ENCODE results near the gene MAU2. TPM values are rescaled to one million over a fixed set of nuclear protein-coding genes. Genes with fewer than 3 reads are reported as not detected.

The MAU2 gene
- total RNA-seq, 1 donor from 2014 or later, result 35.0 TPM

DNA sequence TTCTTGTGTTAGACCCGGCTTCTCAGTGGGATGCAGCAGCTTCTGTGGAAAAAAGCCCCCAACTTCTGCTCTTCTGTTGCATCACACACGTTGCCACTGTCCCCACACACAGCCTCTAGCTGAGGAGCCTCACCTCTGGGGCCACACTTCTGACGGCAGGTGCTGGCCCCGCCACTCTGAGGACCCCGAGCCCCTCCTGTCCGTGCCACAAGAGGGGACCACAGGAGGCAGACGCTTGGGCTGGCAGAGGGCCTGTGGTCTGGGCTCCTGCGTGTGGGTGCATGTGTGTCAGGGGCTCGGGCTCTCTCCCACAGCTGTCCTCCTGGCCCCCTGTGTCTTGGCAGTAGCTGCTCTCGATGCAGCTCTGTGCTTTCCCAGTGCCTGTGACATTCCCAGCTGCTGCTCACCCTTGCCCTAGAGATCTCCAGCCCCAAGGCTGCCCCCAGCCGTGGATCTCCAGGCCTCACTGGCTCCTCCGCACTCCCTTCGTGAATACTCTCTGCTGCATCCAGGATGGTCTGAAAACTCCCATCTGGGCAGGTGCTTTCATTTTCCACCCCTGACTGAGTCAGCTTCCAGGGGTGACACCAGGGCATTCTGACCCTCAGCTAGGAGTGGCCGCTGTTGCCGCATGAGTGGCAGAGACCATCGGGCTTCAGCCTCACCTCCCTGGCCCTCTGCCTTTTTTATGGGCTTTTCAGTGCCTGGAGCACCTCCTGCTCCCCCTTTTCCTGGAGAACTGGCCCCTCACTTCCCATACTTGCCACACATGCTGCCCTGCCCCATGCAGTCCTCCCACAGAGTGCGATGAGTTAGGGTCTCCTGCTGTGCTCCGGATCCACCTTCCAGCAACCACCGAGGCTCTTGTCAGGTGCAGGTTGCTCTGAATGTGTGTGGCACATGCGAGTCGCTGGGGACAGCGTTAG lies 13.7 kb downstream of the MAU2 start:
- H3K36me3 ChIP-seq, result peaks cover 4% of the 10 kb centered on the region
- H3F3A ChIP-seq (ENCODE audit: low read depth), result no peaks in the 10 kb centered on the region
- no peak for TF ChIP-seq EZH2phosphoT487 (IDR thresholded peaks at IDR 0.05)
- Mint-ChIP-seq H3K9me3 (no peaks in the 10 kb centered on the region), H3K27ac (no peak overlapping the region), H3K27me3 (ENCODE audit: insufficient read depth, low read depth) (peaks cover 2% of the 10 kb centered on the region), H3K4me1 (no peaks in the 10 kb centered on the region), H3K4me3 (no peak overlapping the region), H3K36me3 (peaks cover 14% of the 10 kb centered on the region)
- peaks cover 43% of the 10 kb centered on the region for H4K20me1 ChIP-seq (ENCODE audit: low read depth)
- no peaks in the 10 kb centered on the region for H3K9me3 ChIP-seq (ENCODE audit: low read depth)
- H3K27ac ChIP-seq, result no peak overlapping the region
- H3K4me2 ChIP-seq, result no peak overlapping the region
- no peak overlapping the region for H2AFZ ChIP-seq (replicated peaks)
- H3K79me2 ChIP-seq (ENCODE audit: low read depth), result peaks cover 15% of the 10 kb centered on the region
- H3K4me3 ChIP-seq, result no peak overlapping the region
- no peaks in the 10 kb centered on the region for H3K27me3 ChIP-seq
- H3K9ac ChIP-seq, result peak overlapping the region; percentile 8
- DNase-seq (ENCODE audit: low spot score), result no peak
- no peaks in the 10 kb centered on the region for H3K4me1 ChIP-seq

DNA sequence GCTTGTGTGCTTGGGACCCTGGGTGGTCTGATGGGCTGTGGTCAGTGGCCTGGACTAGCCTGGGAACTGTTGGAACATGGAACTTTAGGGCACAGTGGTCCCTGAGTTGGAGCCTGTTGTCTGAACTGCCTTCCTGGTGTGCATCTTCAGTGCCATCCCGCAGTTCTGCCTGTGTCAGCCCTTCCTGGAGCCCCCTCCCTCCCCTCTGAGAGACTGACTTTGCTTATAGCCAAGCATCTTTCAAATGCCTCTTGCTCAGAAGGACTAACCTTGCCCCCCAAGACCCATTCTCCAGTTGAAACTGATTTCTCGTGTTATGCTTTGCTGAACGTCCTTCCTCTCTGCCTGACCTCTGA lies 14.3 kb downstream of the MAU2 start:
- Histone ChIP-seq H4K20me1 (ENCODE audit: low read depth) (peaks cover 43% of the 10 kb centered on the region), H3K9ac (no peak overlapping the region), H3K36me3 (peaks cover 4% of the 10 kb centered on the region), H3K27ac (no peak overlapping the region), H3K4me1 (no peaks in the 10 kb centered on the region), H2AFZ (replicated peaks) (no peak overlapping the region), H3K9me3 (ENCODE audit: low read depth) (no peaks in the 10 kb centered on the region), H3K27me3 (no peaks in the 10 kb centered on the region), H3K4me2 (no peak overlapping the region), H3K79me2 (ENCODE audit: low read depth) (peaks cover 10% of the 10 kb centered on the region), H3K4me3 (no peak overlapping the region), H3F3A (ENCODE audit: low read depth) (no peaks in the 10 kb centered on the region)
- Mint-ChIP-seq H3K36me3 (peaks cover 14% of the 10 kb centered on the region), H3K27me3 (ENCODE audit: insufficient read depth, low read depth) (peaks cover 2% of the 10 kb centered on the region), H3K9me3 (no peaks in the 10 kb centered on the region), H3K4me1 (no peaks in the 10 kb centered on the region), H3K4me3 (no peak overlapping the region), H3K27ac (no peak overlapping the region)
- DNase-seq (ENCODE audit: low spot score), result no peak
- no peak for TF ChIP-seq EZH2phosphoT487 (IDR thresholded peaks at IDR 0.05)
- TF ChIP-seq EZH2 (IDR thresholded peaks at IDR 0.05), result no peak
- TF ChIP-seq, protein P1, sequence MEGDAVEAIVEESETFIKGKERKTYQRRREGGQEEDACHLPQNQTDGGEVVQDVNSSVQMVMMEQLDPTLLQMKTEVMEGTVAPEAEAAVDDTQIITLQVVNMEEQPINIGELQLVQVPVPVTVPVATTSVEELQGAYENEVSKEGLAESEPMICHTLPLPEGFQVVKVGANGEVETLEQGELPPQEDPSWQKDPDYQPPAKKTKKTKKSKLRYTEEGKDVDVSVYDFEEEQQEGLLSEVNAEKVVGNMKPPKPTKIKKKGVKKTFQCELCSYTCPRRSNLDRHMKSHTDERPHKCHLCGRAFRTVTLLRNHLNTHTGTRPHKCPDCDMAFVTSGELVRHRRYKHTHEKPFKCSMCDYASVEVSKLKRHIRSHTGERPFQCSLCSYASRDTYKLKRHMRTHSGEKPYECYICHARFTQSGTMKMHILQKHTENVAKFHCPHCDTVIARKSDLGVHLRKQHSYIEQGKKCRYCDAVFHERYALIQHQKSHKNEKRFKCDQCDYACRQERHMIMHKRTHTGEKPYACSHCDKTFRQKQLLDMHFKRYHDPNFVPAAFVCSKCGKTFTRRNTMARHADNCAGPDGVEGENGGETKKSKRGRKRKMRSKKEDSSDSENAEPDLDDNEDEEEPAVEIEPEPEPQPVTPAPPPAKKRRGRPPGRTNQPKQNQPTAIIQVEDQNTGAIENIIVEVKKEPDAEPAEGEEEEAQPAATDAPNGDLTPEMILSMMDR (IDR thresholded peaks at IDR 0.05), result no peak

DNA sequence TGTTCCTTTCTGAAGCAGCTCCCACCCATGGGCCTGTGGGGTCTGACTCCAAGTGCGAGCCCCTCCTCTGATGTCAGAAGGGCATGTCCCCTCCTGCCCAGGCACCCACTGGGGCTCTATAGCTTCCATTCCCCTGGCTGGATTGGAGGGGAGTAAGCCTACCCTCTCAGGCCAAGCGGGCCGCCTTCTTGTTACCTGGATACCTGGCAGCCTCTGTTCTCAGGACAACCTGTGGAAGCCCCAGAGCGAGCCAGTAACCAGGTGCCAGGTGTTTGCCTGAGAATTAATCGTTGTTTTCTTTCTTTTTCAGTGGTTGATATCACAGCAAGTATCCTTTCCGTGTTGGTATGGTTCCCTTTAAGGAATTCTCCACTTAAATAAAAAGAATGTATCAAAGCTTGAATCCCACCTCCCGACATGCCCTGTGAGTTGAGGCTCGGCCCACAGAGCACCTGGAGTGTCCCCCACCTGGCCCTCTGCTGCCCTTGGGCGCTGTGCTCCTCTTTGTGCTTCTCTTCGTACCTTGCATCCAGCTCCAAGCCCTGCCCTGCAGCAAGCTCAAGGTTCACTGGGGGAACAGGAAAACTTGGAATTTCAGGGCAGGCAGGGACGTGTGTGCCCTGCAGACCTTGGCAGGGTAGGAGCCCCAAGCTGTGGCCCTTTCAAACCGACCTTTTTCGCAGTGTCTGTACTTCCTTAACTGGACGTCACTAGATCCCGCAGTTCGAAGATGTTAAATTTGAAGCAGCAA lies 15.0 kb downstream of the MAU2 start:
- no peak overlapping the region for H2AFZ ChIP-seq (replicated peaks)
- no peak overlapping the region for H3K9ac ChIP-seq
- H3K79me2 ChIP-seq (ENCODE audit: low read depth), result peaks cover 4% of the 10 kb centered on the region
- H3K4me3 ChIP-seq, result no peak overlapping the region
- peaks cover 43% of the 10 kb centered on the region for H4K20me1 ChIP-seq (ENCODE audit: low read depth)
- Mint-ChIP-seq H3K27me3 (ENCODE audit: insufficient read depth, low read depth) (no peaks in the 10 kb centered on the region), H3K27ac (no peak overlapping the region), H3K36me3 (peaks cover 14% of the 10 kb centered on the region), H3K4me1 (no peaks in the 10 kb centered on the region), H3K4me3 (no peak overlapping the region), H3K9me3 (no peaks in the 10 kb centered on the region)
- no peaks in the 10 kb centered on the region for H3K9me3 ChIP-seq (ENCODE audit: low read depth)
- H3F3A ChIP-seq (ENCODE audit: low read depth), result no peaks in the 10 kb centered on the region
- TF ChIP-seq, protein P1 (IDR thresholded peaks at IDR 0.05), result no peak
- TF ChIP-seq EZH2phosphoT487 (IDR thresholded peaks at IDR 0.05), result no peak
- TF ChIP-seq EZH2 (IDR thresholded peaks at IDR 0.05), result no peak
- no peak overlapping the region for H3K27ac ChIP-seq
- DNase-seq (ENCODE audit: low spot score), result no peak
- no peak overlapping the region for H3K4me2 ChIP-seq
- no peaks in the 10 kb centered on the region for H3K4me1 ChIP-seq
- H3K36me3 ChIP-seq, result peaks cover 4% of the 10 kb centered on the region
- H3K27me3 ChIP-seq, result no peaks in the 10 kb centered on the region

Measured in neural progenitor cell (in vitro differentiated cells).